Occipital lobe (tissue), 3 donors: ENCODE data around the gene ZNF888. TPM values are rescaled to one million over a fixed set of nuclear protein-coding genes. Genes with fewer than 3 reads are reported as not detected.
A peak's percentile ranks its signal among the peaks of the same experiment; 100 is the strongest.
"Not testable (repeated sequence)": the region's sequence is repeated elsewhere in the genome, so short reads cannot be mapped to it uniquely, and the experiment has no call there.

Experiments used
- DNase-seq: peaks from one replicate; lab custom pipeline; 2025; lab: John Stamatoyannopoulos, UW
- small RNA-seq: library from RNA; depleted of rRNA; stranded (forward); fragments of <200 nt; gene quantifications from one replicate; pipeline ENCODE3, GENCODE V24; 2014
- total RNA-seq: library from RNA; depleted of rRNA; stranded (reverse); fragments of >200 nt; gene quantifications from one replicate; pipeline ENCODE4 v1.2.3, GENCODE V29; 2014

The ZNF888 gene
- total RNA-seq, 1 donor from 2014 or later, result 5.5 TPM

- no peak for DNase-seq
Observed at GRCh38 chr19:52880895-52881389, 42.3 kb downstream of the ZNF888 start.

- DNase-seq, result not testable (repeated sequence)
Observed at GRCh38 chr19:52872996-52873395, 50.2 kb downstream of the ZNF888 start.

- no peak for DNase-seq
Observed at GRCh38 chr19:52871466-52871865, 51.8 kb downstream of the ZNF888 start.

- not testable (repeated sequence) for DNase-seq
Observed at GRCh38 chr19:52868031-52868430, 55.2 kb downstream of the ZNF888 start.

- peak; percentile 70 for DNase-seq
Observed at GRCh38 chr19:52857378-52858191, 65.6 kb downstream of the ZNF888 start, which contains the start of gene ZNF468. Gene ZNF468 (minus strand): TSS chr19:52857619. CDS start chr19:52854272, 3,347 bp downstream.

- not testable (repeated sequence) for DNase-seq
Observed at GRCh38 chr19:52856540-52857377, 66.5 kb downstream of the ZNF888 start.

Small RNA genes lying within 50 kb of the gene (small RNA-seq; reads per million reads assigned to genes)
- gene ZNF320, result 0.09 reads per million

Other genes with a start within 250 kb of the ZNF888 start
- 34.5 TPM for gene ZNF611, start 188.4 kb downstream of the ZNF888 start, total RNA-seq
- gene ZNF600, start 136.6 kb downstream of the ZNF888 start, total RNA-seq, result 0.31 TPM
- 35.1 TPM for gene ZNF28, start 101.8 kb downstream of the ZNF888 start, total RNA-seq
- gene ZNF468, start 65.8 kb downstream of the ZNF888 start, total RNA-seq, result 38.5 TPM
- 22.6 TPM for gene ZNF320, start 25.8 kb downstream of the ZNF888 start, total RNA-seq
- gene ZNF816, start 39.5 kb upstream of the ZNF888 start, total RNA-seq, result 5.8 TPM
- not detected for gene ERVV-1, start 90.5 kb upstream of the ZNF888 start, total RNA-seq
- gene ERVV-2, start 121.3 kb upstream of the ZNF888 start, total RNA-seq, result not detected
- 35.1 TPM for gene ZNF160, start 180.0 kb upstream of the ZNF888 start, total RNA-seq
- gene ZNF415, start 209.5 kb upstream of the ZNF888 start, total RNA-seq, result 24.3 TPM
- 20.7 TPM for gene ZNF347, start 235.6 kb upstream of the ZNF888 start, total RNA-seq